Measurements from ENCODE around the gene GDAP1L1.

Gene GDAP1L1

GRCh38 chr20:44209686-44210405 lies 37.3 kb upstream of the GDAP1L1 start:
- H3K18ac ChIP-seq (ENCODE audit: low read depth in 1 of 2, low read length in 2 of 2): peak overlapping the region; percentile 67 to 72
- no peak overlapping the region for H2AK5ac ChIP-seq (ENCODE audit: low read length, severe bottlenecking)
- H3K9ac ChIP-seq (ENCODE audit: low read length): peak overlapping the region; percentile 98
- DNase-seq: peak; percentile 64
- peak overlapping the region; percentile 67 for H3K4me2 ChIP-seq (ENCODE audit: low read length, poor library complexity, severe bottlenecking)
- WGBS: under 1% methylated on average over 31 of the region's 31 CpGs
- peak overlapping the region; percentile 77 for H2BK15ac ChIP-seq (ENCODE audit: low read depth, poor library complexity, severe bottlenecking)
- no peak overlapping the region for H2BK5ac ChIP-seq (ENCODE audit: low read depth, low read length, poor library complexity, severe bottlenecking)
- H2AFZ ChIP-seq (ENCODE audit: low read depth, low read length): no peak overlapping the region
- peak overlapping the region; percentile 97 to 99 for H3K4me3 ChIP-seq (ENCODE audit: insufficient read depth in 1 of 2, low read depth in 1 of 2, low read length in 2 of 2)
- peaks cover 11% of the 10 kb centered on the region for H3K79me1 ChIP-seq (replicated peaks; ENCODE audit: low read length, poor library complexity, severe bottlenecking)
- no peak overlapping the region for H2BK120ac ChIP-seq (ENCODE audit: low read depth, low read length)
- no peak overlapping the region for H4K91ac ChIP-seq (ENCODE audit: low read length)
- peaks cover 4 to 17% of the 10 kb centered on the region in 2 experiments for H3K36me3 ChIP-seq (ENCODE audit: control insufficient read depth in 1 of 2, insufficient read depth in 2 of 2, low read depth in 1 of 2, low read length in 2 of 2)
- peak overlapping the region; percentile 87 for H4K8ac ChIP-seq (ENCODE audit: low read length)
- H3K14ac ChIP-seq (ENCODE audit: low read length in 2 of 2): peak overlapping the region in 1 of 2 experiments; percentile 35
- peak overlapping the region in 1 of 2 experiments; percentile 83 for H3K23ac ChIP-seq (ENCODE audit: low read length in 2 of 2)
- peak overlapping the region; percentile 63 for H3K27ac ChIP-seq (ENCODE audit: low read length, poor library complexity, severe bottlenecking)
- H3K4ac ChIP-seq (ENCODE audit: low read depth in 1 of 2, low read length in 2 of 2): peak overlapping the region in 1 of 2 experiments; percentile 78
- no peak overlapping the region for H2BK12ac ChIP-seq (ENCODE audit: low read length in 2 of 2)
- no peaks in the 10 kb centered on the region for H3K27me3 ChIP-seq (ENCODE audit: control insufficient read depth in 1 of 2, insufficient read depth in 1 of 2, low read length in 2 of 2)
- peaks cover 5% of the 10 kb centered on the region for H3K4me1 ChIP-seq (ENCODE audit: control insufficient read depth, insufficient read depth, low read depth, low read length)
- H3K9me3 ChIP-seq (ENCODE audit: control insufficient read depth, low read length): no peaks in the 10 kb centered on the region

- Histone ChIP-seq H3K4me1 (ENCODE audit: control insufficient read depth, insufficient read depth, low read depth, low read length) (peaks cover 4% of the 10 kb centered on the region), H4K8ac (ENCODE audit: low read length) (peak within 1 kb of the TSS; percentile 87), H3K36me3 (ENCODE audit: control insufficient read depth in 1 of 2, insufficient read depth in 2 of 2, low read depth in 1 of 2, low read length in 2 of 2) (peaks cover 2 to 10% of the 10 kb centered on the region in 2 experiments), H2BK5ac (ENCODE audit: low read depth, low read length, poor library complexity, severe bottlenecking) (peak within 1 kb of the TSS; percentile 37), H3K23ac (ENCODE audit: low read length in 2 of 2) (peak within 1 kb of the TSS; percentile 14 to 83), H4K91ac (ENCODE audit: low read length) (peak within 1 kb of the TSS; percentile 74), H3K4me3 (ENCODE audit: insufficient read depth in 1 of 2, low read depth in 1 of 2, low read length in 2 of 2) (peak within 1 kb of the TSS; percentile 97 to 99), H2AK5ac (ENCODE audit: low read length, severe bottlenecking) (no peak within 1 kb of the TSS), H3K9me3 (ENCODE audit: control insufficient read depth, low read length) (no peaks in the 10 kb centered on the region), H3K14ac (ENCODE audit: low read length in 2 of 2) (peak within 1 kb of the TSS in 1 of 2 experiments; percentile 35), H2BK12ac (ENCODE audit: low read length in 2 of 2) (no peak within 1 kb of the TSS), H2BK15ac (ENCODE audit: low read depth, poor library complexity, severe bottlenecking) (peak within 1 kb of the TSS; percentile 77), H3K4ac (ENCODE audit: low read depth in 1 of 2, low read length in 2 of 2) (peak within 1 kb of the TSS in 1 of 2 experiments; percentile 78), H3K27me3 (ENCODE audit: control insufficient read depth in 1 of 2, insufficient read depth in 1 of 2, low read length in 2 of 2) (no peaks in the 10 kb centered on the region), H3K27ac (ENCODE audit: low read length, poor library complexity, severe bottlenecking) (peak within 1 kb of the TSS; percentile 82), H3K4me2 (ENCODE audit: low read length, poor library complexity, severe bottlenecking) (peak within 1 kb of the TSS; percentile 93), H3K18ac (ENCODE audit: low read depth in 1 of 2, low read length in 2 of 2) (peak within 1 kb of the TSS; percentile 72 to 89), H2AFZ (ENCODE audit: low read depth, low read length) (peak within 1 kb of the TSS; percentile 86), H3K9ac (ENCODE audit: low read length) (peak within 1 kb of the TSS; percentile 98), H3K79me1 (replicated peaks; ENCODE audit: low read length, poor library complexity, severe bottlenecking) (peaks cover 8% of the 10 kb centered on the region), H2BK120ac (ENCODE audit: low read depth, low read length) (peak within 1 kb of the TSS; percentile 84)
- DNase-seq: peak; percentile 96
- 1% methylated on average over 71 of the region's 79 CpGs for WGBS
These were observed 36.5 kb upstream of the GDAP1L1 start, which contains the start of gene OSER1 for GRCh38 chr20:44210406-44211176. Gene OSER1 (minus strand): TSS chr20:44210771. CDS start chr20:44206957, 3,814 bp downstream.

GRCh38 chr20:44211177-44212039 lies 35.7 kb upstream of the GDAP1L1 start:
- Histone ChIP-seq H4K8ac (ENCODE audit: low read length) (peak overlapping the region; percentile 19), H3K9ac (ENCODE audit: low read length) (peak overlapping the region; percentile 98), H2BK15ac (ENCODE audit: low read depth, poor library complexity, severe bottlenecking) (peak overlapping the region; percentile 49), H3K27me3 (ENCODE audit: control insufficient read depth in 1 of 2, insufficient read depth in 1 of 2, low read length in 2 of 2) (no peaks in the 10 kb centered on the region), H3K4ac (ENCODE audit: low read depth in 1 of 2, low read length in 2 of 2) (no peak overlapping the region), H3K9me3 (ENCODE audit: control insufficient read depth, low read length) (no peaks in the 10 kb centered on the region), H3K36me3 (ENCODE audit: control insufficient read depth in 1 of 2, insufficient read depth in 2 of 2, low read depth in 1 of 2, low read length in 2 of 2) (peaks cover 0 to 8% of the 10 kb centered on the region in 2 experiments), H2BK5ac (ENCODE audit: low read depth, low read length, poor library complexity, severe bottlenecking) (peak overlapping the region; percentile 37), H3K27ac (ENCODE audit: low read length, poor library complexity, severe bottlenecking) (peak overlapping the region; percentile 82), H3K14ac (ENCODE audit: low read length in 2 of 2) (no peak overlapping the region), H3K4me3 (ENCODE audit: insufficient read depth in 1 of 2, low read depth in 1 of 2, low read length in 2 of 2) (peak overlapping the region; percentile 80 to 99), H3K23ac (ENCODE audit: low read length in 2 of 2) (peak overlapping the region in 1 of 2 experiments; percentile 14), H2AK5ac (ENCODE audit: low read length, severe bottlenecking) (no peak overlapping the region), H3K79me1 (replicated peaks; ENCODE audit: low read length, poor library complexity, severe bottlenecking) (peaks cover 8% of the 10 kb centered on the region), H2BK12ac (ENCODE audit: low read length in 2 of 2) (no peak overlapping the region), H3K4me2 (ENCODE audit: low read length, poor library complexity, severe bottlenecking) (peak overlapping the region; percentile 93), H2AFZ (ENCODE audit: low read depth, low read length) (peak overlapping the region; percentile 86), H3K18ac (ENCODE audit: low read depth in 1 of 2, low read length in 2 of 2) (peak overlapping the region; percentile 9 to 89), H3K4me1 (ENCODE audit: control insufficient read depth, insufficient read depth, low read depth, low read length) (peaks cover 4% of the 10 kb centered on the region), H2BK120ac (ENCODE audit: low read depth, low read length) (no peak overlapping the region), H4K91ac (ENCODE audit: low read length) (peak overlapping the region; percentile 70)
- WGBS: 30% methylated on average over 24 of the region's 24 CpGs
- DNase-seq: peak; percentile 38
